ENCODE measurements around the gene PTPRN2.

The PTPRN2 gene

DNA sequence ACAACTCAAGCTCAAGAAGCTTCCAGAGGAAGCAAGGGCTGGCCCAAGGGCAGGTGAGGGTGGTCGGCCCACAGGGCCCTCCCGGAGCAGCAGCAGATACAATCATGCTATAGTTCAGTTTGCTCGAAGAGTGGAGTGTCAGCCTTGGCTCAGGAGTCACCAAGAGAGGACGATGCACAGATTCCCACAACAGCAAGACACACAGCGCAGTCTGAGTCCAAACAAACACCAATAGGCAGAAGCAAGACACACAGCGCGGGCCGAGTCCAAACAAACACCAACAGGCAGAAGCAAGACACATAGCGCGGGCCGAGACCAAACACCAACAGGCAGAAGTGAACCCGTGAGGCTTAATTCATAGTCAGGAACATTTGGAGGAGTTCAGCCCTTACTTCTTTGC, 138.4 kb downstream of the PTPRN2 start:
- ATAC-seq (replicated peaks), result no peak
- no peak for DNase-seq
- H3K4me1 Mint-ChIP-seq (ENCODE audit: low read depth in 2 of 2), result no peaks in the 10 kb centered on the region
- H3K27me3 Mint-ChIP-seq, result peaks cover 9 to 43% of the 10 kb centered on the region in 2 donors
- H3K27ac Mint-ChIP-seq, result no peak overlapping the region
- no peaks in the 10 kb centered on the region for H3K9me3 Mint-ChIP-seq
- H3K4me3 Mint-ChIP-seq, result no peak overlapping the region
- H3K36me3 Mint-ChIP-seq (ENCODE audit: insufficient read depth), result no peaks in the 10 kb centered on the region

GRCh38 chr7:158448430-158449100, 139.1 kb downstream of the PTPRN2 start:
- no peak overlapping the region for H3K27ac Mint-ChIP-seq
- H3K36me3 Mint-ChIP-seq (ENCODE audit: insufficient read depth), result no peaks in the 10 kb centered on the region
- H3K27me3 Mint-ChIP-seq, result peaks cover 11 to 46% of the 10 kb centered on the region in 2 donors
- DNase-seq (no peak), ATAC-seq (replicated peaks) (no peak)
- no peak overlapping the region for H3K4me3 Mint-ChIP-seq
- no peaks in the 10 kb centered on the region for H3K9me3 Mint-ChIP-seq
- no peaks in the 10 kb centered on the region for H3K4me1 Mint-ChIP-seq (ENCODE audit: low read depth in 2 of 2)

- no peaks in the 10 kb centered on the region for H3K9me3 Mint-ChIP-seq
- no peak for DNase-seq
- no peak overlapping the region for H3K4me3 Mint-ChIP-seq
- H3K27me3 Mint-ChIP-seq, result peaks cover 11 to 46% of the 10 kb centered on the region in 2 donors
- no peaks in the 10 kb centered on the region for H3K4me1 Mint-ChIP-seq (ENCODE audit: low read depth in 2 of 2)
- no peaks in the 10 kb centered on the region for H3K36me3 Mint-ChIP-seq (ENCODE audit: insufficient read depth)
- H3K27ac Mint-ChIP-seq, result no peak overlapping the region
- no peak for ATAC-seq (replicated peaks)
These were observed 140.0 kb downstream of the PTPRN2 start for GRCh38 chr7:158447506-158448171.

GRCh38 chr7:158447151-158447505, 140.5 kb downstream of the PTPRN2 start:
- Mint-ChIP-seq H3K27ac (no peak overlapping the region), H3K9me3 (peaks cover 0 to 1% of the 10 kb centered on the region in 2 donors), H3K4me1 (ENCODE audit: low read depth in 2 of 2) (no peaks in the 10 kb centered on the region), H3K4me3 (no peak overlapping the region), H3K27me3 (peaks cover 11 to 46% of the 10 kb centered on the region in 2 donors), H3K36me3 (ENCODE audit: insufficient read depth) (no peaks in the 10 kb centered on the region)
- DNase-seq (no peak), ATAC-seq (replicated peaks) (no peak)

- no peaks in the 10 kb centered on the region for H3K4me1 Mint-ChIP-seq (ENCODE audit: low read depth in 2 of 2)
- peaks cover 11 to 46% of the 10 kb centered on the region in 2 donors for H3K27me3 Mint-ChIP-seq
- DNase-seq (no peak), ATAC-seq (replicated peaks) (no peak)
- no peak overlapping the region for H3K27ac Mint-ChIP-seq
- no peak overlapping the region for H3K4me3 Mint-ChIP-seq
- peaks cover 0 to 5% of the 10 kb centered on the region in 2 donors for H3K9me3 Mint-ChIP-seq
- H3K36me3 Mint-ChIP-seq (ENCODE audit: insufficient read depth), result no peaks in the 10 kb centered on the region
These were observed 140.9 kb downstream of the PTPRN2 start for GRCh38 chr7:158446706-158447105.

GRCh38 chr7:158446281-158446680, 141.3 kb downstream of the PTPRN2 start:
- Mint-ChIP-seq H3K27me3 (peaks cover 11 to 46% of the 10 kb centered on the region in 2 donors), H3K27ac (no peak overlapping the region), H3K4me1 (ENCODE audit: low read depth in 2 of 2) (no peaks in the 10 kb centered on the region), H3K36me3 (ENCODE audit: insufficient read depth) (no peaks in the 10 kb centered on the region), H3K9me3 (peaks cover 2 to 10% of the 10 kb centered on the region in 2 donors), H3K4me3 (no peak overlapping the region)
- no peak for ATAC-seq (replicated peaks)
- DNase-seq, result no peak

DNA sequence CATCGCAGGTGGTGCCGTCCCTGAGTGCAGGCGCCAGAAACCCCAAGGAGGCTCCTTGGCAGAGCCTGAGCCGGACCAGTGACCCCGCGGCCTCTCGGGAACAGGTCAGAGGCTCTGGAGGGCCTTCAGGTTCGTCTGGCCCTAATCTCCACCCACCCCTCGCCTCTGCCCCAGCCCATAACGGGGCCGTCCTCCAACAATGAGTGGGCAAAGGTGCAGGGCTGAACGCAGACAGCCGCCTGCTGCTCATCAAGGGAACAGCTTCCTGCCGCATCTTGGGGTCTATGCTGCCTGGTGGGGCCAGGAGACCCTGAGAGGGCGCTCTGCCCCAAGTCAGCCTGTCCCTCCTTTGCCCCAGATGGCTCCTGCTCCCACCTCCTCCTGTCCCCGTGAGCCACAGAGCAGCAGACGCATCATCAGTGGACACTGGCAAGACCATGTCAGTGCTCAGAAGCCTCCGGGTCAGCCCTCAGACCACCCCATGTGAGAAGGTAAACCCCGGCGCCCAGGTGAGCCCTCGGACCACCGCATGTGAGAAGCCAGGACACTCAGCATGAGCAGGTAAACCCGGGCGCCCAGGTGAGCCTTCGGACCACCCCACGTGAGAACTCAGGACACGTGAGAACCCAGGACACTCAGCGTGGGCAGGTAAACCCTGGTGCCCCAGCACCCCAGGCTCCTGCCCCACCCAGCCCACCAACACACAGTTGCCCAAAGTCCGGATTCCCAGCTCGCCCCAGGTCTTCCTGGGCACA, 142.0 kb downstream of the PTPRN2 start:
- Mint-ChIP-seq H3K9me3 (peaks cover 4 to 16% of the 10 kb centered on the region in 2 donors), H3K27ac (no peak overlapping the region), H3K27me3 (peaks cover 11 to 41% of the 10 kb centered on the region in 2 donors), H3K4me1 (ENCODE audit: low read depth in 2 of 2) (no peaks in the 10 kb centered on the region), H3K36me3 (ENCODE audit: insufficient read depth) (no peaks in the 10 kb centered on the region), H3K4me3 (no peak overlapping the region)
- ATAC-seq (replicated peaks) (no peak), DNase-seq (no peak)

DNA sequence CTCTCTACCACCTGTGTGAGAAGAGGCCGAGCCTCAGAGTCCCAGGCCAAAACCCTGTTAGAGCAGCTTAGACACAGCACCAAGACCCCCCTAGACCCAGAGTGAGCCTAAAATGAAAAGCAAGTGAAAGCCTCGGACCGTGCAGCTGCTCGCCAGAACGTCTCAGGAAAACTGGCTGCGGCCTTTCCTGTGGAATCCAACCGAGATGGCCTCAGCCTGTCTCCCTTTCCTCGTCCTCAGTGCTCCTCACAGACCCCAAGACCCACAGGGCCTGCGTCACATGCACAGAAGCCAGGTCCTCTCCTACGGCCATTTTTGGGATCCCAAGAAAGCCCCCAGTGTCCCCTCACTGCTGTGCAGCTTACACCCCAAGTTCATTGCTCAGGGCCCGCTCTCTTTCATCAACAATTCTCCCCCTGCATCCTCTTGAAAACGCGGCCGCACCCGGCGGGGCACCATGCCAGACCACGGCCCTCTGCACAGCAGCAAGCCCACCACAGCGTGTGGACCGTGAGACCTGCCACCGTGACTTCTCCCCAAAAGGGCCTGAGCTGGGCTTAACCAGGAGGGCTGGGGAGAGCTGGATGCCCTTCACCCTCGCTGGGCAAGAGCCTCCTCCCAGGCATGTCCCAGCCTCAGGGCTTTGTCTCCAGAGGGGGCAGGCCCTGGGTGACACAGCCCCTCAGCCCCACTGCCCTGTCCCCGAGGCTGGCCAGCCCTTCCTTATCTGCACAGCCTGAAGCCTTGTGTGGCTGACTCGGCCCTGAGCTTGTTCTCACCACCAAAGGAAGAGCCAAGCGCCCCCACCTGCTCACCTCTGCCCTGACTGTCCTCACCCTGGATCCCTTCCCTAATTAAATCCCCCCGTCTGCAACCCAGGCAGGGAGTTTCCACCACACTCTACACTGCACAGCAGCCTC, 142.9 kb downstream of the PTPRN2 start:
- ATAC-seq (replicated peaks), result no peak
- H3K36me3 Mint-ChIP-seq (ENCODE audit: insufficient read depth), result no peaks in the 10 kb centered on the region
- peaks cover 11 to 33% of the 10 kb centered on the region in 2 donors for H3K27me3 Mint-ChIP-seq
- H3K4me1 Mint-ChIP-seq (ENCODE audit: low read depth in 2 of 2), result no peaks in the 10 kb centered on the region
- DNase-seq, result no peak
- H3K27ac Mint-ChIP-seq, result no peak overlapping the region
- H3K9me3 Mint-ChIP-seq, result peaks cover 8 to 24% of the 10 kb centered on the region in 2 donors
- no peak overlapping the region for H3K4me3 Mint-ChIP-seq

DNA sequence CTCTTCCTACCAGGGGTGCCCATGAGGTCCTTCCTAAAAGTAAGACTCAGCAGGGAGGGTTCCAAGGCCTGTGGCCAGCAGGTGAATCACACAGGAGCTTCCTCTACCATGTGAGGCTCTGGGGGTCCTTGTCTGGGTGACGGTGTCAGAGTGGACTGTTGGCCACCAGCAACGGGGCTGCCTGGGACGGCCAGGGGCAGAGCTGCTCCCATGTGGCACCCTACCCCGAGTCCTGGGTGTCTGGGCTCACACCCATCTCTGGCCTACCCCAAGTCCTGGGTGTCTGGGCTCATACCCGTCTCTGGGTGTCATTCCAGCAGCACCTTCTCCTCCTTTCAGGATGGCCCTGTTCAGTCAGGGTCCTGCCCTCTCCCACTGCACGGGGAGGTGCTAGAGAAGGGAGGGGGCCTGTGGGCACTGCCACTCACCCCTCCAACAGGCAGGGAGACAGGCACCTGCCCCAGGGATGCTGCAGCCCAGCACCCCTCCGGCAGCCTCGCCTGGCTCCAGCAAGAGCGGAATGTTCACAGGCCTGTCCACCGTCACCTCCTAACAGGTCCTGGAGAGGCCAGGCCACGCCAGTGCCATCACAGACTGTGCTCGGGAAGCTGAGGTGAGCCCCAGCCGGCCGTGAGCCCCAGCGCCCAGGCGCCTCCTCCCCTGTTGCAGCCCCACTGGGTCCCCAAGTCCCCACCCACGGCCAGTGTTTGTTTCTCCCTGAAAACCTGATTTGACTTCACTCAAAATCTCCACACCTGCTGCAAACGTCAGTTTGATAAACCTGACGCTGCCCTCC, 143.7 kb downstream of the PTPRN2 start:
- no peak for DNase-seq
- Mint-ChIP-seq H3K36me3 (ENCODE audit: insufficient read depth) (no peaks in the 10 kb centered on the region), H3K27ac (no peak overlapping the region)

GRCh38 chr7:158443014-158443687, 144.5 kb downstream of the PTPRN2 start:
- H3K9me3 Mint-ChIP-seq, result peaks cover 8 to 24% of the 10 kb centered on the region in 2 donors
- no peaks in the 10 kb centered on the region for H3K36me3 Mint-ChIP-seq (ENCODE audit: insufficient read depth)
- DNase-seq (no peak), ATAC-seq (replicated peaks) (no peak)
- H3K27ac Mint-ChIP-seq, result no peak overlapping the region
- H3K4me3 Mint-ChIP-seq, result no peak overlapping the region
- peaks cover 15 to 27% of the 10 kb centered on the region in 2 donors for H3K27me3 Mint-ChIP-seq
- H3K4me1 Mint-ChIP-seq (ENCODE audit: low read depth in 2 of 2), result no peaks in the 10 kb centered on the region

More for the DNA sequence above, 143.7 kb downstream of the PTPRN2 start:
- H3K9me3 Mint-ChIP-seq, result peaks cover 8 to 24% of the 10 kb centered on the region in 2 donors
- peaks cover 11 to 26% of the 10 kb centered on the region in 2 donors for H3K27me3 Mint-ChIP-seq
- no peak overlapping the region for H3K4me3 Mint-ChIP-seq
- H3K4me1 Mint-ChIP-seq (ENCODE audit: low read depth in 2 of 2), result no peaks in the 10 kb centered on the region
- no peak for ATAC-seq (replicated peaks)

DNA sequence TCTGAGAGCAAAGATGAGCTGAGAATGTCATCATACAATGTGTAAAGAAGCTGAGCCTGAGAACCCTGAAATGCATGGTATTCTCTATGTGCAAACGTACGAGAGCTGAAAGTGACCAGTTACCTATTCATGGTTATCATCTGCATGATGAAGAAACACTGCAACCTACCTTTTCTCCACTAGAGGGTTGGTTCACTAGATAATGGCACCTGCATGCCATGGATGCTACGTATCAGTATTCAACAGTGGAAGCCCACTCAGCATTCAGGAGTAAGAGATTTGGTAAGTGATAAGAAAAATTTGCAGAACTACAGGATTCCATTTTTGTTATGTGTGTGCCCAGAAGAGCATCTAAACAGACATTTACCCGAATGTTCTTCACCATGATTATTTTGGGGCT, 145.4 kb downstream of the PTPRN2 start:
- no peaks in the 10 kb centered on the region for H3K4me1 Mint-ChIP-seq (ENCODE audit: low read depth in 2 of 2)
- H3K9me3 Mint-ChIP-seq, result peaks cover 8 to 24% of the 10 kb centered on the region in 2 donors
- no peak overlapping the region for H3K4me3 Mint-ChIP-seq
- peaks cover 18 to 31% of the 10 kb centered on the region in 2 donors for H3K27me3 Mint-ChIP-seq
- no peak overlapping the region for H3K27ac Mint-ChIP-seq
- no peak for DNase-seq
- ATAC-seq (replicated peaks), result no peak
- peaks cover 2% of the 10 kb centered on the region for H3K36me3 Mint-ChIP-seq (ENCODE audit: insufficient read depth)

GRCh38 chr7:158439035-158439434, 148.6 kb downstream of the PTPRN2 start:
- H3K9me3 Mint-ChIP-seq, result peaks cover 8 to 24% of the 10 kb centered on the region in 2 donors
- no peak overlapping the region for H3K27ac Mint-ChIP-seq
- H3K27me3 Mint-ChIP-seq, result peaks cover 29 to 31% of the 10 kb centered on the region in 2 donors
- H3K4me3 Mint-ChIP-seq, result no peak overlapping the region
- H3K4me1 Mint-ChIP-seq (ENCODE audit: low read depth in 2 of 2), result no peaks in the 10 kb centered on the region
- no peak for DNase-seq
- peaks cover 2% of the 10 kb centered on the region for H3K36me3 Mint-ChIP-seq (ENCODE audit: insufficient read depth)
- no peak for ATAC-seq (replicated peaks)

All from effector memory CD8-positive, alpha-beta T cell (primary cell).